CD14-positive monocyte (primary cell): ENCODE data around the gene CABCOCO1. TPM values are rescaled to one million over a fixed set of nuclear protein-coding genes. Genes with fewer than 3 reads are reported as not detected.

Experiments used
- DNase-seq, 3 donors: peaks; one replicate each; pipeline ENCODE4 v3.0.0-alpha.2; 2011 to 2022
- H2AFZ ChIP-seq: 2 replicates; pipeline ENCODE4 v1.6.0; 2012; ENCODE audit warnings: mild to moderate bottlenecking, low read depth, low read length, inconsistent platforms; ENCODE audit not compliant: insufficient read depth, poor library complexity, severe bottlenecking
- H3K27ac ChIP-seq, 2 donors: 1 replicate in 1 of 2; 2 replicates in 1 of 2; pipeline ENCODE4 v1.5.1; 2012 to 2013; ENCODE audit warnings: low read length in 2 of 2, control low read depth in 1 of 2, inconsistent platforms in 1 of 2, low read depth in 1 of 2, mild to moderate bottlenecking in 1 of 2
- H3K27me3 ChIP-seq, 2 donors: one replicate each; pipeline versions ENCODE4 v1.6.0 to v1.6.1; 2011 to 2013; ENCODE audit warnings: low read length in 2 of 2; ENCODE audit not compliant: control insufficient read depth in 2 of 2, insufficient read depth in 2 of 2
- H3K36me3 ChIP-seq, 2 donors: replicated peaks in 1 of 2; 1 replicate in 1 of 2; 2 replicates in 1 of 2; pipeline versions ENCODE4 v1.5.1 to v1.6.1; 2012 to 2013; ENCODE audit warnings: low read length in 2 of 2, control low read depth in 1 of 2, inconsistent platforms in 1 of 2, mild to moderate bottlenecking in 1 of 2; ENCODE audit not compliant: insufficient read depth in 2 of 2, control insufficient read depth in 1 of 2
- H3K4me1 ChIP-seq, 2 donors: 1 replicate in 1 of 2; 2 replicates in 1 of 2; pipeline versions ENCODE4 v1.5.1 to v1.6.1; 2012 to 2013; ENCODE audit warnings: low read length in 2 of 2, control low read depth in 1 of 2, inconsistent platforms in 1 of 2, mild to moderate bottlenecking in 1 of 2, moderate library complexity in 1 of 2; ENCODE audit not compliant: insufficient read depth in 2 of 2, control insufficient read depth in 1 of 2
- H3K4me2 ChIP-seq: replicated peaks from 2 replicates; pipeline ENCODE3; 2012; ENCODE audit warnings: low read length, moderate library complexity, mild to moderate bottlenecking; ENCODE audit not compliant: poor library complexity, severe bottlenecking; ENCODE audit errors: extremely low read depth
- H3K4me3 ChIP-seq, 3 experiments: fragments of 200-600 bp in 1 of 3; sonication (generic) in 1 of 3; replicated peaks in 1 of 3; 1 replicate in 2 of 3; 2 replicates in 1 of 3; pipeline ENCODE4 v1.5.1; 2011 to 2013; ENCODE audit warnings: low read length in 3 of 3, mild to moderate bottlenecking in 3 of 3, control low read depth in 2 of 3, low read depth in 2 of 3, inconsistent platforms in 1 of 3, moderate library complexity in 1 of 3
- H3K79me2 ChIP-seq: 2 replicates; pipeline ENCODE4 v1.6.0; 2012; ENCODE audit warnings: mild to moderate bottlenecking, control low read depth, inconsistent platforms, low read length, moderate library complexity; ENCODE audit not compliant: insufficient read depth
- H3K9ac ChIP-seq: 2 replicates; pipeline ENCODE4 v1.6.0; 2017; ENCODE audit warnings: low read length, mild to moderate bottlenecking; ENCODE audit not compliant: insufficient read depth, poor library complexity, severe bottlenecking
- H3K9me3 ChIP-seq, 2 donors: replicated peaks in 1 of 2; 1 replicate in 1 of 2; 2 replicates in 1 of 2; pipeline versions ENCODE4 v1.5.1 to v1.6.1; 2012 to 2013; ENCODE audit warnings: low read length in 2 of 2, control low read depth in 1 of 2; ENCODE audit not compliant: control insufficient read depth in 1 of 2, insufficient read depth in 1 of 2
- H4K20me1 ChIP-seq: 2 replicates; pipeline ENCODE4 v1.6.0; 2012; ENCODE audit warnings: mild to moderate bottlenecking, low read length, control low read depth, moderate library complexity; ENCODE audit not compliant: insufficient read depth
- H3K27ac Mint-ChIP-seq, 7 donors: one replicate each; pipeline ENCODE4 v1.8.0; 2020; ENCODE audit warnings: mild to moderate bottlenecking in 7 of 7, mixed read lengths in 7 of 7, moderate library complexity in 6 of 7, inconsistent platforms in 2 of 7
- H3K27me3 Mint-ChIP-seq, 3 donors: one replicate each; pipeline ENCODE4 v1.8.0; 2021 to 2022; ENCODE audit warnings: low read depth in 3 of 3, mild to moderate bottlenecking in 3 of 3, mixed read lengths in 3 of 3, moderate library complexity in 3 of 3, inconsistent platforms in 1 of 3
- H3K36me3 Mint-ChIP-seq, 2 donors: one replicate each; pipeline ENCODE4 v1.8.0; 2020; ENCODE audit warnings: mixed read lengths in 2 of 2, inconsistent platforms in 1 of 2, mild to moderate bottlenecking in 1 of 2
- H3K4me1 Mint-ChIP-seq: one replicate; pipeline ENCODE4 v1.8.0; 2020; ENCODE audit warnings: mild to moderate bottlenecking, mixed read lengths
- H3K4me3 Mint-ChIP-seq, 2 donors: one replicate each; pipeline ENCODE4 v1.8.0; 2020; ENCODE audit warnings: mild to moderate bottlenecking in 2 of 2, mixed read lengths in 2 of 2, moderate library complexity in 1 of 2
- H3K9me3 Mint-ChIP-seq, 7 donors: one replicate each; pipeline ENCODE4 v1.8.0; 2020 to 2022; ENCODE audit warnings: mixed read lengths in 7 of 7, mild to moderate bottlenecking in 6 of 7, moderate library complexity in 6 of 7, inconsistent platforms in 2 of 7
- CTCF ChIP-seq: fragments of 200-600 bp; IDR thresholded peaks from one replicate; pipeline ENCODE4 v1.8.0; 2022; ENCODE audit warnings: antibody characterized with exemption, mild to moderate bottlenecking
- WGBS: methylation state at CpG from one replicate; pipeline ENCODE4 v1.1.5; 2013; ENCODE audit warnings: missing lambda C conversion rate; ENCODE audit not compliant: insufficient coverage; 5-methylcytosine and 5-hydroxymethylcytosine counted together
- intact Hi-C, 2 donors: fragments of 100-400 bp; cut with micrococcal nuclease; formaldehyde crosslinking; loops; one replicate each; pipeline versions ENCODE4 v1.15.0 to v1.15.1; 2023
- polyA plus RNA-seq, 3 donors: library from polyadenylated mRNA; depleted of rRNA in 1 of 3; unstranded in 2 of 3; stranded (reverse) in 1 of 3; fragments of 300-500 nt in 2 of 3; fragments of >200 nt in 1 of 3; fragmentation: Illumina TruSeq in 2 of 3; gene quantifications; 1 replicate in 2 of 3; 2 replicates in 1 of 3; pipeline ENCODE4 v1.2.3, GENCODE V29; 2012 to 2021

Gene CABCOCO1
- polyA plus RNA-seq, 3 donors: not detected

DNA sequence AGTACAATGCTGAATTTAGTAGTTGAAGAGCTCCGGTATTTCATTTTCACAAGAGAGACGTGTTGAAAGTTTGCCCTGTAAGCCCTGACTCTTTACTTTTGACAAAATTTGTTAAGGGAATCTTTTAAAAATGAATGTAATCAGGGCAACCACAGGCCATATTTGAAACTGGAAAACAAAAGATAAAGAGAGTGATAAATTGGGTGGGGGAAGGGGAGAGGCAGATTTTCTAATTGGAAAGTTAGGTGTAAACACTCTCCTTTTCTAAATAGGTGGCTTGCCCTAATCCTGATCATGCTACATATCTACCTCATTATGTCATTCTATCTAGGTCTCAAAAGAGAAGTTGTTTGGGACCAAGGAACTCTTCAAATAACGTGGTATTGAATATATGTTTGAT, 90.7 kb downstream of the CABCOCO1 start:
- Histone ChIP-seq H4K20me1 (no peaks in the 10 kb centered on the region), H3K36me3 (no peaks in the 10 kb centered on the region), H3K9me3 (no peaks in the 10 kb centered on the region), H3K27ac (no peak overlapping the region), H3K27me3 (no peaks in the 10 kb centered on the region), H3K4me2 (no peak overlapping the region), H3K4me1 (peaks cover 4 to 5% of the 10 kb centered on the region in 2 donors), H2AFZ (no peak overlapping the region), H3K4me3 (no peak overlapping the region), H3K9ac (no peak overlapping the region), H3K79me2 (no peaks in the 10 kb centered on the region)
- DNase-seq: no peak
- H3K27ac Mint-ChIP-seq: no peak overlapping the region
- H3K4me3 Mint-ChIP-seq: no peak overlapping the region
- WGBS: 87% methylated on average over 2 of the region's 3 CpGs
- no peak for TF ChIP-seq CTCF
- no peaks in the 10 kb centered on the region for H3K36me3 Mint-ChIP-seq
- intact Hi-C loops: no loop called here
- H3K4me1 Mint-ChIP-seq: peaks cover 15% of the 10 kb centered on the region
- peaks cover 0 to 1% (median 0%) of the 10 kb centered on the region in 3 donors for H3K27me3 Mint-ChIP-seq
- peaks cover 0 to 2% (median 0%) of the 10 kb centered on the region in 7 donors for H3K9me3 Mint-ChIP-seq

DNA sequence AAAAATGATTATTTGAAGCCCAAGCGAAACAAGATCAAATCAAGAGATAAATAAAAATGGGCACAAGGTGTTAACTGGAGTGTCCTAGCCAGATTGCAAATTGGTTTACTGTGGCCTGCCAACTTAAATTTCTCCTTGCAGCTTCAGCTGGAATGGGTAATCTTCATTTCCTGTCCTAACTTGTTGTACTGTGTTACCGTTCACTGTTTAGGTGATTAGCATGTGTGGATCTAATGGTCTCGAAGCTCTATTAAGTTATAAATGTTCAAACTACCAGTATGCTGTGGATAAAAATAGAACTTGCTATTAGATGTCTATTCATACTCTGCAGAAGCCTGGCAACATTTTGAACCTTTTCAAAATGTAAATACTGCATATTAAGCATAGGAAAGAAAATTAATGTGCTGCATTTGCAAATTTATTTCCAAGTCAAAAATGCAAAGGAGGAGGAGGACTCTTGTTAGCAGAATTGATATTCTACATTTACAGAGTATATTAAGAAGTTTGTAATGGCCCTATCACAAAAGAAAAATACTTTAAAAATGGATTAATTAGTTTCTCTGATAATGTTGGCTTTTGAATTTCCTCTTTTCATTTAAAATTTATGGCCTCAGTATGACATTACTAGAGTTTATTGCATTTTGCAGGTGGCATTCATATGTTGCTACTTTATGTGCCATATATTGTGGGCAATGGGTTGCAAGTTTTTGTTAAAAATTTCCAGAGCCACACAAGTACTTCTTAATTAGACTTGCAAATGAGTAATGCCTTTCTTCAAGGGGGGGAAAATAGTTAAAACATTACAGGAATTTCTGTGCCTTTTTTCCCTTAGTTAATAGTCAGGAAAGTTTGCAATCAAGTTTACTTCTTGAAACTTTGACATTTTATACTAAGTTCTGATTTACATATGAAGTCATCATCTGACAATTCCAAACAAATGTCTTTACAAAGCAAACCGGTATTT, 92.1 kb downstream of the CABCOCO1 start:
- H3K9me3 Mint-ChIP-seq: peaks cover 0 to 2% (median 0%) of the 10 kb centered on the region in 7 donors
- H3K36me3 Mint-ChIP-seq: no peaks in the 10 kb centered on the region
- H3K27ac Mint-ChIP-seq: no peak overlapping the region
- no peak overlapping the region for H2AFZ ChIP-seq
- no peak overlapping the region for H3K4me2 ChIP-seq
- no peak for TF ChIP-seq CTCF
- intact Hi-C loops: no loop called here
- H3K27me3 Mint-ChIP-seq: no peaks in the 10 kb centered on the region
- H3K4me3 Mint-ChIP-seq: no peak overlapping the region
- H3K36me3 ChIP-seq: no peaks in the 10 kb centered on the region
- no peaks in the 10 kb centered on the region for H3K9me3 ChIP-seq
- H3K79me2 ChIP-seq: no peaks in the 10 kb centered on the region
- DNase-seq: no peak
- no peak overlapping the region for H3K27ac ChIP-seq
- H3K4me3 ChIP-seq: no peak overlapping the region
- no CpG with 5 or more reads among the region's 4 CpGs for WGBS
- H3K9ac ChIP-seq: no peak overlapping the region
- peaks cover 4 to 5% of the 10 kb centered on the region in 2 donors for H3K4me1 ChIP-seq
- H3K27me3 ChIP-seq: no peaks in the 10 kb centered on the region
- H4K20me1 ChIP-seq: no peaks in the 10 kb centered on the region
- H3K4me1 Mint-ChIP-seq: peaks cover 15% of the 10 kb centered on the region
